Measurements from ENCODE around the gene GABRA5. TPM values are rescaled to one million over a fixed set of nuclear protein-coding genes. Genes with fewer than 3 reads are reported as not detected.

GABRA5 gene
- total RNA-seq, 2 donors from 2014 or later: not detected

Other genes with a start within 250 kb of the GABRA5 start
- not detected for gene GABRB3, start 94.0 kb upstream of the GABRA5 start, total RNA-seq
- not detected for gene GABRG3, start 104.1 kb downstream of the GABRA5 start, total RNA-seq